Effector memory CD4-positive, alpha-beta T cell (primary cell): ENCODE data around the gene TBX21.

Experiments
- DNase-seq, 3 donors: peaks; one replicate each; pipeline ENCODE4 v3.0.0-alpha.2; 2020
- H3K27ac ChIP-seq: 2 replicates; pipeline ENCODE4 v1.7.0; 2013; ENCODE audit warnings: mild to moderate bottlenecking, low read length, moderate library complexity; ENCODE audit not compliant: insufficient read depth, poor library complexity, severe bottlenecking
- H3K27me3 ChIP-seq: replicated peaks from 2 replicates; pipeline ENCODE4 v1.7.0; 2013; ENCODE audit warnings: mild to moderate bottlenecking, low read length; ENCODE audit not compliant: insufficient read depth, control insufficient read depth, poor library complexity, severe bottlenecking
- H3K36me3 ChIP-seq: 2 replicates; pipeline ENCODE4 v1.7.0; 2013; ENCODE audit warnings: mild to moderate bottlenecking, low read length, moderate library complexity; ENCODE audit not compliant: control insufficient read depth, insufficient read depth
- H3K4me1 ChIP-seq: 2 replicates; pipeline ENCODE4 v1.7.0; 2013; ENCODE audit warnings: low read length, mild to moderate bottlenecking; ENCODE audit not compliant: control insufficient read depth, insufficient read depth, poor library complexity, severe bottlenecking
- H3K4me3 ChIP-seq: 2 replicates; pipeline ENCODE4 v1.7.0; 2013; ENCODE audit warnings: low read length, low read depth, mild to moderate bottlenecking; ENCODE audit not compliant: insufficient read depth, poor library complexity, severe bottlenecking
- H3K9me3 ChIP-seq: 2 replicates; pipeline ENCODE4 v1.7.0; 2013; ENCODE audit warnings: mild to moderate bottlenecking, low read length, moderate library complexity; ENCODE audit not compliant: control insufficient read depth

Gene TBX21

GRCh38 chr17:47791025-47791424 lies 58.0 kb downstream of the TBX21 start:
- H3K36me3 ChIP-seq, result no peaks in the 10 kb centered on the region
- H3K4me3 ChIP-seq, result no peak overlapping the region
- peaks cover 11% of the 10 kb centered on the region for H3K27me3 ChIP-seq
- H3K27ac ChIP-seq, result no peak overlapping the region
- no peak for DNase-seq
- H3K9me3 ChIP-seq, result no peaks in the 10 kb centered on the region
- H3K4me1 ChIP-seq, result peaks cover 10% of the 10 kb centered on the region

DNA sequence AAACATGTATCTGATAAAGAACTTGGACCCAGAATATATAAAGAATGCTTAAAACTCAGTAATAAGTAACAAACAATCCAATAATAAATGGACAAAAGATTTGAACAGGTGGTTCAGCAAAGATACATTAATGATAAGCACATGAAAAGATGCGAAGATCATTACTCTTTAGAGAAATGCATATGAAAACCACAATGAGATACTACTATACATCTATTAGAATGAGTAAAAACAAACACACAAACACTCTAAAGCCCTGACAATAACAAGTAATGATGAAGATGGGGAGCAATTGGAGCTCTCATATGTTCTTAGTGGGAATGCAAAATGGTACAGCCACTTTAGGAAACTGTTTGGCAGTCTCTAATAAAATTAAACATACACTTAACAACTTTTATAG lies 59.4 kb downstream of the TBX21 start:
- no peak for DNase-seq
- H3K27ac ChIP-seq, result no peak overlapping the region
- H3K4me3 ChIP-seq, result no peak overlapping the region
- H3K36me3 ChIP-seq, result no peaks in the 10 kb centered on the region
- no peaks in the 10 kb centered on the region for H3K9me3 ChIP-seq
- peaks cover 11% of the 10 kb centered on the region for H3K27me3 ChIP-seq
- peaks cover 10% of the 10 kb centered on the region for H3K4me1 ChIP-seq

DNA sequence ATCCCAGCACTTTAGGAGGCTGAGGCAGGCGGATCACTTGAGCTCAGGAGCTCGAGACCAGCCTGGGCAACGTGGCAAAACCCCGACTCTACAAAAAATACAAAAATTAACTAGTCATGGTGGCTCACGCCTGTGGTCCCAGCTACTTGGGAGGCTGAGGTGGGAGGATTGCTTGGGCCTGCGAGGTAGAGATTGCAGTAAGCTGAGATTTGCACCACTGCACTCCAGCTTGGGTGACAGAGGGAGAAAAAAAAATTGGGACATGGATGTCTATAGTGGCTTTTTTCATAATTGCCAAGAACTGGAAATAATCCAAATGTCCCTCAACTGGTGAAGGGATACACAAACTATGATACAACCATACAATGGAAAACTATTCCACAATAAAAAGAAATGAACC lies 59.9 kb downstream of the TBX21 start:
- DNase-seq, result no peak
- no peaks in the 10 kb centered on the region for H3K9me3 ChIP-seq
- peaks cover 11% of the 10 kb centered on the region for H3K27me3 ChIP-seq
- H3K36me3 ChIP-seq, result no peaks in the 10 kb centered on the region
- H3K27ac ChIP-seq, result no peak overlapping the region
- no peak overlapping the region for H3K4me3 ChIP-seq
- H3K4me1 ChIP-seq, result peaks cover 10% of the 10 kb centered on the region
